Gastroesophageal sphincter (tissue), 3 donors: Measurements from ENCODE around the gene PUS7.

Source experiments
- POLR2A ChIP-seq, 2 donors: fragments of 450-650 bp; IDR thresholded peaks; one replicate each; pipeline ENCODE4 v1.6.1; 2017; ENCODE audit warnings: antibody characterized with exemption in 2 of 2, mild to moderate bottlenecking in 2 of 2, moderate library complexity in 1 of 2
- POLR2AphosphoS5 ChIP-seq: sonication (generic); formaldehyde crosslinking; IDR thresholded peaks from one replicate; pipeline ENCODE4 v1.6.1; 2017; ENCODE audit warnings: antibody characterized with exemption
- TF ChIP-seq, protein P1 (sequence below), 4 experiments: fragments of 200-600 bp in 2 of 4; fragments of 450-650 bp in 2 of 4; sonication (generic) in 1 of 4; IDR thresholded peaks; one replicate each; pipeline ENCODE4 v1.5.1; 2017 to 2019; ENCODE audit warnings: antibody characterized with exemption in 4 of 4, mild to moderate bottlenecking in 2 of 4, moderate library complexity in 2 of 4

DNA sequence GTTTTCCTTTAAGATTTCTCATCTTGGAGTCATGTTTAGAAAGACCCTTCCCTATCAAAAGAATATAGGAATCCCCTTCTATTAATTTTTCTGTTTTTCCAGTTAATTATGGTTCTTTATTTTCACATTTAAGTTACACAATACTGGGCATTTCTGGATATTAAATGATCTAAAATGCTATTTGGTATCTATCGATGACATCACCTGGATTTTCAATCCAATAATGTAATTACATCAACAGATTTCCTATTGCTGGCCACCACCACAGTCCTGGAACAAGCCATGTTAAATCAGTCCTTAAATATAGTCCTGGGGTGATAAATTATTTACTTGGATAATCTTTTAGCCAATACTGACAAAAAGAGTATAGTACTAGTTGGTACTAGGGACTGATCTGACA is 48.0 kb downstream of the PUS7 start:
- TF ChIP-seq POLR2AphosphoS5 = no peak
- TF ChIP-seq, protein P1, sequence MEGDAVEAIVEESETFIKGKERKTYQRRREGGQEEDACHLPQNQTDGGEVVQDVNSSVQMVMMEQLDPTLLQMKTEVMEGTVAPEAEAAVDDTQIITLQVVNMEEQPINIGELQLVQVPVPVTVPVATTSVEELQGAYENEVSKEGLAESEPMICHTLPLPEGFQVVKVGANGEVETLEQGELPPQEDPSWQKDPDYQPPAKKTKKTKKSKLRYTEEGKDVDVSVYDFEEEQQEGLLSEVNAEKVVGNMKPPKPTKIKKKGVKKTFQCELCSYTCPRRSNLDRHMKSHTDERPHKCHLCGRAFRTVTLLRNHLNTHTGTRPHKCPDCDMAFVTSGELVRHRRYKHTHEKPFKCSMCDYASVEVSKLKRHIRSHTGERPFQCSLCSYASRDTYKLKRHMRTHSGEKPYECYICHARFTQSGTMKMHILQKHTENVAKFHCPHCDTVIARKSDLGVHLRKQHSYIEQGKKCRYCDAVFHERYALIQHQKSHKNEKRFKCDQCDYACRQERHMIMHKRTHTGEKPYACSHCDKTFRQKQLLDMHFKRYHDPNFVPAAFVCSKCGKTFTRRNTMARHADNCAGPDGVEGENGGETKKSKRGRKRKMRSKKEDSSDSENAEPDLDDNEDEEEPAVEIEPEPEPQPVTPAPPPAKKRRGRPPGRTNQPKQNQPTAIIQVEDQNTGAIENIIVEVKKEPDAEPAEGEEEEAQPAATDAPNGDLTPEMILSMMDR (IDR thresholded peaks at IDR 0.05) = no peak
- no peak for TF ChIP-seq POLR2A (IDR thresholded peaks at IDR 0.05)
